ENCODE data around the gene ZFPM1. TPM values are rescaled to one million over a fixed set of nuclear protein-coding genes. Genes with fewer than 3 reads are reported as not detected.

Gene ZFPM1
- total RNA-seq, 1 donor from 2014 or later: 35.0 TPM

GRCh38 chr16:88497561-88498462 lies 44.7 kb downstream of the ZFPM1 start:
- intact Hi-C loops (cut with micrococcal nuclease): no loop called here
- POLR2A ChIA-PET: no interaction called here
- Mint-ChIP-seq H3K4me3 (no peak overlapping the region), H3K4me1 (peaks cover 2% of the 10 kb centered on the region), H3K9me3 (no peaks in the 10 kb centered on the region), H3K36me3 (ENCODE audit: low read depth) (no peaks in the 10 kb centered on the region), H3K27me3 (no peaks in the 10 kb centered on the region), H3K27ac (no peak overlapping the region)
- CTCF ChIA-PET: no interaction called here
- no peak for TF ChIP-seq CTCF (IDR thresholded peaks at IDR 0.05)
- no peak for DNase-seq
- ATAC-seq (ENCODE audit: low read depth): no peak

- intact Hi-C loops (cut with micrococcal nuclease): no loop called here
- ChIA-PET CTCF (no interaction called here), POLR2A (no interaction called here)
- Mint-ChIP-seq H3K27me3 (no peaks in the 10 kb centered on the region), H3K36me3 (ENCODE audit: low read depth) (no peaks in the 10 kb centered on the region), H3K4me1 (peaks cover 2% of the 10 kb centered on the region), H3K9me3 (no peaks in the 10 kb centered on the region), H3K27ac (no peak overlapping the region), H3K4me3 (no peak overlapping the region)
- ATAC-seq (ENCODE audit: low read depth) (no peak), DNase-seq (no peak)
- no peak for TF ChIP-seq CTCF (IDR thresholded peaks at IDR 0.05)
Observed at GRCh38 chr16:88498576-88499208, 45.6 kb downstream of the ZFPM1 start.

GRCh38 chr16:88499292-88499691 lies 46.2 kb downstream of the ZFPM1 start:
- no peaks in the 10 kb centered on the region for H3K36me3 Mint-ChIP-seq (ENCODE audit: low read depth)
- CTCF ChIA-PET: no interaction called here
- no peaks in the 10 kb centered on the region for H3K27me3 Mint-ChIP-seq
- H3K9me3 Mint-ChIP-seq: no peaks in the 10 kb centered on the region
- H3K4me3 Mint-ChIP-seq: no peak overlapping the region
- POLR2A ChIA-PET: no interaction called here
- ATAC-seq (ENCODE audit: low read depth) (no peak), DNase-seq (no peak)
- no peak for TF ChIP-seq CTCF (IDR thresholded peaks at IDR 0.05)
- peaks cover 2% of the 10 kb centered on the region for H3K4me1 Mint-ChIP-seq
- intact Hi-C loops (cut with micrococcal nuclease): no loop called here
- H3K27ac Mint-ChIP-seq: no peak overlapping the region

GRCh38 chr16:88499836-88500251 lies 46.8 kb downstream of the ZFPM1 start:
- DNase-seq: no peak
- CTCF ChIA-PET: no interaction called here
- no peak for ATAC-seq (ENCODE audit: low read depth)

More at GRCh38 chr16:88499836-88500251, 46.8 kb downstream of the ZFPM1 start:
- POLR2A ChIA-PET: no interaction called here
- intact Hi-C loops (cut with micrococcal nuclease): no loop called here
- Mint-ChIP-seq H3K36me3 (ENCODE audit: low read depth) (no peaks in the 10 kb centered on the region), H3K27ac (no peak overlapping the region), H3K9me3 (no peaks in the 10 kb centered on the region), H3K4me1 (peaks cover 2% of the 10 kb centered on the region), H3K4me3 (no peak overlapping the region), H3K27me3 (no peaks in the 10 kb centered on the region)
- no peak for TF ChIP-seq CTCF (IDR thresholded peaks at IDR 0.05)
